Measurements from ENCODE around the gene WDR87.
"Not testable (repeated sequence)": the region's sequence is repeated elsewhere in the genome, so short reads cannot be mapped to it uniquely, and the experiment has no call there.

Gene WDR87

DNA sequence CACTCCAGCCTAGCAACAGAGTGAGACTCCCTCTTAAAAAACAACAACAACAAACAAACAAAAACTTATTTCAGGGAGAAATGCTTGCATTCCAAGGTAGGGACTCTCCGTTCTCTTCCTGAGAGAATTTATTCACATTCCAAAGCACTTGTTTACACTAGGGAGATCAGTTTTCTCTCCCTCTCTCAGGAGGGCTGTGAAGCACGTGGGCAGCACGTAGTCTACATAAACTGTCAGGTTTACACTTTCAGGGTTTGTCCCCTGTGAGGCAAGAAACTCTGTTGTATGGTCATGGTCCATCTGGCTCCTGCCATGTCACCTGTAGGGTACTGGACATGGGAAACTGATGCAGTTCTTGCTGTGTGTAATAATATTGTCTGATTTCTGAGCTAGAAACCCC lies 31.6 kb downstream of the WDR87 start:
- no peak for DNase-seq

DNA sequence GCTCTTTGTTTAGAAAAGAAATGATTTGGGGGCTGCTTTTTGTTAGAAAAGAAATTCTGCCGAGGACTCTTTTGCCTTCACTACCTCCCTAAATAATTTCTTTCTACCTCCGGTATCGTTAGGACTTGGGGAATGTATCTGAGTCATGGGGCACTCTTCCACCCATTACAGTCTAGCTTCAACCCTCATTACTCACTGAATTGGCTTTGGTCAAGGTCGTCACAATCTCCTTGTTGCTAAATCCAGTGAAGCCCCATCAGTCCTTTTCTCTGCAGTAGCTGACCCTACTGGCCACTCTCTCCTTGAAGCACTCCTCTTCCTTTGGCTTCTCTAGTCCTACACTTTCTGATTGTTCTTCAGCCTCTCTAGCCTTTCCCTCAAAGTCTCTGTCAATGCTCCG lies 34.0 kb downstream of the WDR87 start:
- DNase-seq, result no peak

DNA sequence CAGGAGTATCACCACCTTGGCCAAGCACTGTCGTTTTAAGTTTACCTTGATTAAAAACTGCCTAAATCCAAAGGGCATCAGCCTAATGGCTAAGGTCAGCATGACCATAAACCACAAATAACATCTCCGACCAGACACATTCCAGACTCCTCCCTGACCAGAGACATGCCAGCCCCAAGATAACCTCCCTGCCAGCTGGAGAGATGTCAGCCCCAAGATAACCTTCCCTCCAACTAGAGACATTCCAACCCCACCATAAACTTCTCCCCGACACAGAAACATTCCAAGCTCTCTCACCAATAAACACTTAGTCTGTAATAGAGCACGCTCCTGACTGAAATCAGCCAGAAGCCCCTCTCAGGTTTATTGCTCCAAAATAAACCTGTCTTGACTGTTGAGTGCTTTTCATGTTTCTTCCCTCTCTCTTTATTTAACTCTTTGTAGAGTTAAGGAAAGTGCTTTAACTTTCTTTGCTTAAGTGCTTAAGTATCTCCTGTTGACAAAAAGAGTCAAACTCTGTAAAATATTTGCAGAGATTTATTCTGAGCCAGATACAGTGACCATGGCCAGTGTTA lies 36.5 kb downstream of the WDR87 start:
- no peak for DNase-seq

DNA sequence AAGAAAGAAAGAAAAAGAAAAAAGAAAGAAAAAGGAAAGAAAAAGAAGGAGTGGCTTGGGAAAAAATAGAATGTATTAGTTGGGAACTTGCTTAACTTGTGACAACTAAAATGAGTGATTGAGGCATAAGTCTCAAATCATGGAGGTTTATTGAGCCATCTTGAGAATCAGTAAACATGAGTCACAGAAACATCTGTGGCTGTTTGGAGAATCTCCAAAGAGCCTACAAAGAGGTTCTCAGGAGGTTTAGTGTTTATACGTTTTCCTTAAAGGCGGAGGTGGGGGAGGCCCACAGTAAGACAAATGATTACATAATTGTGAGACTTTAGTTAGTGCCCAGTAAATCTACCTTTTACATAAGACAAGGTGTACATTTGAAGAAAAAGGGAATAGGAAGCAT lies 38.6 kb downstream of the WDR87 start:
- DNase-seq, result no peak

DNA sequence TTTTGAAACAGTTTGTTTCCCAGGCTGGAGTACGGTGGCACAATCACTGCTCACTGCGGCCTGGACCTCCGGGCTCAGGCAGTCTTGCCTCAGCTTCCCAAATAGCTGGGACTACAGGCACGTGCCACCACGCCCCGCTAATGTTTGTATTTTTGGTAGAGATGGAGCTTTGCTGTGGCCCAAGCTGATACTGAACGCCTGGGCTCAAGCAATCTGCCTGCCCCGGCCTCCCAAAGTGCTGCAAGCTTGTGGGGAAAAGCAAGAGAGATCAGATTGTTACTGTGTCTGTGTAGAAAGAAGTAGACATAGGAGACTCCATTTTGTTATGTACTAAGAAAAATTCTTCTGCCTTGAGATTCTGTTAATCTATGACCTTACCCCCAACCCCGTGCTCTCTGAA lies 40.5 kb downstream of the WDR87 start:
- DNase-seq, result not testable (repeated sequence)

DNA sequence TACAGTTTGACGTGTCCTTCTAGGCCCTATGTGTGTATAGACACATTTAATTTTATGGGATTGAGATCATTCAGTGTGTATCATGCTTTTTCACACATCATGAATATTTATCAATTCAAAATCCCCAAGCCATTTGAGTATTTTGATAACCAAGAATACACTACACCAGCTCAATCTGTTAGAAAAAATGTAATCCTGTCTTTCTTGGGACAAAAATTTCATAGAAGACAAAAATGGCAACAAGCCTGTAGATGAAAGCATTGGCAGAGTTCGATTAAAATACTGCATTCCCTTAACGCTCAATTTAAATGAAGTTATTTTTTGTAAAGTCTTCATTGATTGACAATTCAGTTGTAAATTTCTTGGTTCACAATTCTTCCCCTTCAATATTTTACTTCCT lies 41.9 kb downstream of the WDR87 start:
- no peak for DNase-seq

DNA sequence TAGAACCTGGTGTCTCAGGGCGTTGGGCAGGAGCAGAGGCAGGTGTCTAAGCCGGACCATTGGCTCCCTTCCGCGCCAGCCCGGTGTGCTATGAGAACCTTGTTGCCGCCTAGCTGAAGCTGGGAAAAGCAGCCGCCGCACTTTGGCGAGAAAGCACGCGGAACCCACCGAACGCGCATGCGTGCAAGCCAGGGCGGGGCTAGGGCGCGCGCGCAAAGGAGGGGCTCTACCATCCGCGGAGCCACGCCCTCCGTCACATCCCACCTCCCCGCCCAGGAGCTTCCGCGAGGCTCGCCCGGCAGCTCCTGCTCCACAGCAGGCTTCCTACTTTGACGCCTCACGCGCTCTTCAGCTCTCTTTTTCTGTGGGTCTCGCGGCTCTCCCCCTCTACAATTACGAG lies 51.3 kb downstream of the WDR87 start:
- no peak for DNase-seq

DNA sequence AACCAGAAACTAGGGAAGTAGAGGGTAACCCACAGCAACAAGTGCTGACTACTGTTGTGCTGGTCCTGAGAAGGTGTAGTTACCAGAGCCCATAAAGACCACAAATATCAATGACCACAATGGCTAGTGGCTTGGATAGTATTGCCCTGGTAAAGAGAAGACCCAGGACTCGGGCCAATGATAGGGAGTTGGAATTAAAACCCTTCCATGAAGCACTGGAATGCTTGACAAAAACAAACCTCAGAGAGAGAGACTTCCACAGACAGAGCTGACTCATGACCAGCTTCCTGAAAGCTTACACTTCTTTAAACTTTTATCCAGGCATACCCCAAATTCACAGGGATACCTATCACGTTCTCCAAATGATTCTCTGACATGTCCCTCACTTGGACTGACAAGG lies 60.5 kb downstream of the WDR87 start:
- DNase-seq, result no peak

All from NCI-H446 treated with DMSO at 0.1 percent for 48 hours (cell line).